Measurements from ENCODE around the gene TENM3.

Gene TENM3

DNA sequence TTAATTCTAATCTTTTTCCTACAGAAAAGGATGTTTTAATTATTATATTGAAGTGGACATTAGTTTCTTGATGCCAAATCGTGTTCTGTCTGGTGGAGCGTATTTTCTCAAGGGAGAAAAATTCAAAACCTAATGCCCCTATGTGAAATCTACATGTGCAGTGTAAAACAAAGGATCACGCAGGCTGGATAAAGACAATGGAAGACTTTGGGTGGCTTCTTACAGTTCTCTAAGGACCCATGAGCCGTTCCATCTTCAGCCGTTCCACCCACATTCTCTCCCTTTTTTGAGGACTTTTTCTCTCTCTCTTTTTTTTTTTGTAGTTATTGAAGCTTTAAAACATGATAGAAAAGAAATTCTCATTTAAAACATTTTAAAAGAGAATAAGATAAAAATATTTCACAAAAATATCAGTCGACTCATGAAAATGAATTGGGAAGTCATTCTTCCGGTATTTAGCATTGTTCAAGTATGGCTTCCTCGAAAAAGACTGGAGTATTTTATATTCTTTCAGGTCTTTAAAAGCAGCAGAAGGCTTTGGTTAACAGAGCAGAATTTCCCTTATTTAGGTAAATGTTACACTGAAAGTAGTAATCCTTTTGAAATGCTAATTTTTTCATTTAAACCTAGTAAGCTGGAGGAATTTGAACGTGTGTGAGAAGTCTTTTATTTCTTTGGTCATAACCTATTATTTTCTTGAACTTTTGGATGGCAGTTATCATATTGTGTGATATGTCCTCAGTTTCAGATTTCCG lies 11.0 kb downstream of the TENM3 start:
- DNase-seq (ENCODE audit: low read depth) = no peak

DNA sequence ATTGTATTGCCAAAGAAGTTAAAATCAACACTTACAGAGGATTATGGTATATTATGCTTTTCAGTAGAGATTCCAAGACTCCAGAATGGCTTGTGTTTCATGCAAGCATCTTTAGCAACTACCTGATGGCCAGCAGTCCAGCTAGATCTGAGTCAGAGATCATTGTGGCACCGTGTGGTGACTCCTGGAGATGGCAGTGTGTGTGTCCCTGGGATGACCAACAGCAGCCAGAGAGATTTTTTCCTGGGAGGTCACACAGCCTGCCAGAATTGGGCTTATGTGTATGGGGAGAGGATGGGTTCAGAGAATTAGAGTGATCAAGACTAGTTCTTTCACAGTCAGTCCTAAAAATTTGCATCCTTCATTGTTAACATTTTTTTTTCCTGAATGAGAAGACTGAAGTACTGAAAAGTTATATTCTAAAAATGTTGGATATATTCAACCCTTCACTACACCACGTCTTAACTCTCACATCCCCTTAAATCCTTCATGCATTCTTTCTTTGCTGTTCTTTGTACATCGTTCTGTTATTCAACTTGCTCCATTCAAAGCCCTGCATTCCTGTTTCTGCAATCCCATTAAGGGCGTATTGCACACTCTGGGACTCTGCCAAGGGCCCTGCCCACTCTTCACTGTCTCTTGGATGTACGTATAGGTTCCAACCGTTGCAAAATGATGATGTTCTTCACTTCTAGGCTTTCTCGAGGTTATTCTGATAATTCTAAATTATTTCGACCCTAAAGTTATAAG lies 12.4 kb downstream of the TENM3 start:
- no peak for DNase-seq (ENCODE audit: low read depth)

GRCh38 chr4:182257016-182257415 lies 13.8 kb downstream of the TENM3 start:
- DNase-seq (ENCODE audit: low read depth) = no peak

- DNase-seq (ENCODE audit: low read depth) = no peak
These were observed 14.3 kb downstream of the TENM3 start for GRCh38 chr4:182257503-182257902.

- DNase-seq (ENCODE audit: low read depth) = no peak
These were observed 15.3 kb downstream of the TENM3 start for GRCh38 chr4:182258441-182259000.

- DNase-seq (ENCODE audit: low read depth) = no peak
These were observed 18.5 kb downstream of the TENM3 start for GRCh38 chr4:182261651-182262223.

DNA sequence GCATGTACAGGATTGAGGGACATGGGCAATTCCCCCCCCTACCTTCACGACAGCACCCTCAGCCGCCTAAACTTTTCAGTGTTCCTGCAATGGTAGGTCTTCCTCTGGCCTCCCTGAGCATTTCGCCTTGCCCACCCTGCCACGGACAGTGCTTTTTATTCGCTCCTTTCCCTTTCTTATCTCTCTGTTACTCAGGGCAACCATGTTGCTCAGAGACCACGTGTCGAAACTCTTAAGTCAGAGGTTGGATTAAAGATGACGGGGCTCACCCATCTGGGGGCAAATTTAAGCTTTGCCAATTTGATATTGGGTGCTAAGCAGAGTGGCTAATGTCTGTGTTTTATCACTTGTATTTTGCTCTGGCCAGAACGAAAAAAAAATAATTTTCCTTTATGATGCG lies 20.4 kb downstream of the TENM3 start:
- DNase-seq (ENCODE audit: low read depth) = no peak

- no peak for DNase-seq (ENCODE audit: low read depth)
These were observed 21.0 kb downstream of the TENM3 start for GRCh38 chr4:182264139-182264752.

- no peak for DNase-seq (ENCODE audit: low read depth)
These were observed 22.7 kb downstream of the TENM3 start for GRCh38 chr4:182265881-182266280.

DNA sequence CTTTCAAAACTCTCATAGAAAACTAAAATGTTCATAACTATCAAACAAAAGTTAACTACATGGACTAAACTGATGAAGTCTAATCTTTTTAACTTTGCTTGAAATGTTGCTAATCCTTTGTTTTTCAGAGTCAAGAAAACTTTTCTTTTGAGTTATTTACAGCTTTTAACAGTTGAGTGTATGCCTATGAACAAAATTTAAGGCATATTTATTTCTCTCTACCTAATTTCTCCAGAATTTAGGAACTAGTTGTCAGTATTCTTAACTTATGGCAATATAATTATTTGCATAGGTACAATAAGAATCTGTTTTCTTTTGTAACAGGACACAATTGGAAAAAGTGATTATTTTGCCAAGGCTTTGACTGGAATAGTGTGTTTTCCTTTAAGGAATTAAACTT lies 23.8 kb downstream of the TENM3 start:
- DNase-seq (ENCODE audit: low read depth) = no peak

DNA sequence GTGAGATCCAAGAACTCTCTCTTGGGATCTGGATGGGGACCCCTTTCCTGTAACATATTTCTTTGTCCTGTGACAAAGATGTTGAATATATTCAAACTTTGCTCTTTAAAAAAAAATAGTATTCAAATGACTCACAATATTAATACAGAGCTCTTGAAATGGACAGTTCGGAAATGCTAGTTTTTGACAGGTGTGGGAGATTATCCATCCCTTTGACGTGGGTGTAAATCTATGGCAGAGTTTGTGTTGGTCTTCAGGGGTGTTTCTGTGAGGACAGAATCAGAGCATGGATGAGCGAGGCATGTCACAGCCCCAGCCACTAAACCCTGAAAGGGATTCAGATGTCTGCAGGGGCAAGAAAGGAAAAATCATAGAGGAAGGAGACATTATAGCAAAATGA lies 25.8 kb downstream of the TENM3 start:
- no peak for DNase-seq (ENCODE audit: low read depth)

- no peak for DNase-seq (ENCODE audit: low read depth)
These were observed 28.5 kb downstream of the TENM3 start for GRCh38 chr4:182271731-182272130.

- DNase-seq (ENCODE audit: low read depth) = no peak
These were observed 28.9 kb downstream of the TENM3 start for GRCh38 chr4:182272151-182272550.

DNA sequence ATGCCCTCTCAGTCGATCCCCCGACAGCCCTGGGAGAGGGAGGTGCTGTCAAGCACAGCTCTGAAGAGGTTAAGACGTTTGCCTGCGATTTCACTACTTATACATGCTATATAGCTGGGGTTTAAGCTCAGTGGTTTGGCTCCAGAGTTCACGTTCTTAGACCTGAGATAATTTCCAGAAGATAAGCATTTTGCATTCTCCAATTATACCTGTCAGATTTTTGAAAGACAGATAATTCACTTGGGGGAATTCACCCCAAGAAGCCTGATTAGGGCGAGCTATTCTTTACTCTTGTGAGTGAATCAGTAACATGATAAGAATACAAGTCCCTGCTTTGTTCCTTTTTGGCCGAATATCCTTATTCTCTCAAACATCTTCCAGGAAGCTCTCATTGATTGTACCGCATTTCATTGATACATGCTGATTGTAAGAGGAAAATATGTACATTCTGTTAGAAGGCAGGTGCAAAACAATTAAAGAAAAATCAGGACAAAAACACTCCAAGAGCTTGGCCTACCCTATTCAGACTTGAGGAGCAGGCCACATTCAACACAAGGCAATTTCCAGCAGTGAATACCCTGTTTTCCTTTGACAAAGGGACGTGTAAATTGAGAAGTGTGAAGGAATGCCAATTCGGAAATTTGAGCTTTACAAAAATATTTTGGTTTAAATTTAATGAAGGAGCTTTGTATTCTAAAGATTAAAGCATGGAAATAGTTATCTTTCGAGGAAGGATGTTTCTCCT lies 30.2 kb downstream of the TENM3 start:
- DNase-seq (ENCODE audit: low read depth) = no peak

DNA sequence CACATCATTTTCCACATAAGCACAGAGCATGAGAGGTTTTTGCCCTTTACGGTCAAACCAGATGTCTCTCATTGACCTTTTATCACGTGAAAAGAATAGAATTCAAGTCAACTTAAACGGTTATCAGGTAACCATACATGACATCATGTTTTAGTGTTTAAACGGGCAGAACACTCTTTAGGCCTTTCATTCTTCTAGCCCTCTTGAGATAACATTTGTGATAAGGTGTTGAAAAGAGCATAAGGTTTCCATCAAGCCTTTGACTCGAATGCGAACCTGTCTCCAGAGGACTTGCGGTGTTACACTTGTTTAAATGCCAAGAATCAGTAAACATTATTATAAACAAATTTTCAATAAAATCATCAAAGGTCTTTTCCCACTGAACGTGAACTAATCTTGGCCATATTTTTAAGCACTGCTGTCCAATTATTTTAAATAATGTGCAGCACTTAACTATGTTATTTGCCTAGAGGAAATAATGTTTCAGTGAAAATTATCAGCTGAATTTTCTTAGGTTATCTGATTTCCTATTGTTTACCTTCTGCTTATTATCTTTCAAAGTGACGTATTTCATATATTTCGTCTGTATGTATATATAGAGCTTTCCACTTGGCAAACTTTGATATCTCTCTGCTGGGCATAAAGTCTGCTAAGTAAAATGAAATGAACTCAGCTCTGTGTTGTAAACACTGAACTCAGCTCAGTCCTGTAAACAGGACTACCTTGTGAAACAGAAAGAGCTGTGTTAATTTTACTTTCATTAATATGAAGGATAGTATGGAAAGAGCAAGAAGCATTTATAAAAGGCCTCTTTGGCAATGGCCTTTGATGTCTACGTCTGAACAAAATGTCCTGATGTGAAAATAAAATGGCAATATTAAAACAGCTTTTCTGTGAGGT lies 33.3 kb downstream of the TENM3 start:
- no peak for DNase-seq (ENCODE audit: low read depth)

GRCh38 chr4:182277377-182277776 lies 34.2 kb downstream of the TENM3 start:
- DNase-seq (ENCODE audit: low read depth) = peak; percentile 3

- DNase-seq (ENCODE audit: low read depth) = no peak
These were observed 35.5 kb downstream of the TENM3 start for GRCh38 chr4:182278729-182279128.

DNA sequence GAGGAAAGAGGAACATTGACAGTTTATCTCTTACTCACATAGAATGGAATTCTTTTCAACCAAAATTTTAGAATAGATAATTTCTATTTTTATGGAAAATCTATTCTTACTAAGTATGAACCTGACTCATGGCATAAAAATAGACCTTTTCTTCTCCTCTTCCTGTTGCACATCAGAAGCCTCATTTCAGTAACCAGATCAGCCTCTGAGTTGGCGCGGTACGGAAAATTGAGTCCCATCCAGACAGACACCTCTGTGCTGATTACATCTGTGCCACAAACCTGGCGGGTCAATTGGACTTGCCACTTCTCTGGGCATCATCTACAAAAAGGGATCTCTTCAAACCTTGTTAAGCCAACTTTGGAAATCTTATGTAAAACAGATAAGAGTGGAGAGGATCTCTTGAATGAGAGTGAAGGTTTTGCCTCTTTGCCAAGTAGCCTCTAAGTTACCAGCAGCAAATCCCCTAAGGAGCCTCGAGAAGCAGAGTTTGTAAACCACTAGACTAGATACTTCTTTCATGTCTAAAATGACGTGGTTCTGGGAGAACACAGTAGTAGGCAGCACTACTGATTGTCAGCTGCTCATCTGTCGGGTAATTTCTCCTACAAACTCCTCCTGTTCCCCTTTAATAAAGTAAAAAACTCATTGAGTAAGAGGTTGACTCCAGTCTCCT lies 37.4 kb downstream of the TENM3 start:
- peak; percentile 3 for DNase-seq (ENCODE audit: low read depth)

GRCh38 chr4:182286035-182286434 lies 42.8 kb downstream of the TENM3 start:
- DNase-seq (ENCODE audit: low read depth) = peak; percentile 5

- DNase-seq (ENCODE audit: low read depth) = no peak
These were observed 43.7 kb downstream of the TENM3 start for GRCh38 chr4:182286931-182287330.
